NCI-H1694 (cell line): Measurements from ENCODE around the gene PCBD2.

Experiments
- DNase-seq: peaks from one replicate; lab custom pipeline; 2025; lab: John Stamatoyannopoulos, UW

The PCBD2 gene

GRCh38 chr5:135007749-135008363 lies 102.9 kb downstream of the PCBD2 start:
- no peak for DNase-seq

DNA sequence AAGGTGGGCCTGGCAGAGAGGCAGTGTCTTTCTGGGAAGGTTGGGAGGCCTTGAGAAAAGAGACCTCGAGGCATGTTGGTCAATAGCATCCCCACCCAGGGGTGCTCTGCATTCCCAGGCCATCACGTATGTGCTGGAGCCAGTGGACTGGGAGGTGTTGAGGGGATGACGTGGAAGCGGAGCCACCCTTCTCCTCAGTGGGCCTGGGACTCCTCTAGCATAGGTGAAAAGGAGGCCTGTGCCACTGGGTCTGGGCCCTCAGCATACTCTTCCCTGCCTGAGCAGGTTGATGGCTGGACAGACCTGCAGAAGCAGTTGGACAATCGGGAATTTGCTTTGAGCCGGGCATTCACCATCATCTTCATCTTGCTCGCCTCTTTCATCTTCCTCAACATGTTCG lies 103.6 kb downstream of the PCBD2 start:
- DNase-seq, result no peak

- no peak for DNase-seq
Observed at GRCh38 chr5:135008981-135009735, 104.2 kb downstream of the PCBD2 start.

DNA sequence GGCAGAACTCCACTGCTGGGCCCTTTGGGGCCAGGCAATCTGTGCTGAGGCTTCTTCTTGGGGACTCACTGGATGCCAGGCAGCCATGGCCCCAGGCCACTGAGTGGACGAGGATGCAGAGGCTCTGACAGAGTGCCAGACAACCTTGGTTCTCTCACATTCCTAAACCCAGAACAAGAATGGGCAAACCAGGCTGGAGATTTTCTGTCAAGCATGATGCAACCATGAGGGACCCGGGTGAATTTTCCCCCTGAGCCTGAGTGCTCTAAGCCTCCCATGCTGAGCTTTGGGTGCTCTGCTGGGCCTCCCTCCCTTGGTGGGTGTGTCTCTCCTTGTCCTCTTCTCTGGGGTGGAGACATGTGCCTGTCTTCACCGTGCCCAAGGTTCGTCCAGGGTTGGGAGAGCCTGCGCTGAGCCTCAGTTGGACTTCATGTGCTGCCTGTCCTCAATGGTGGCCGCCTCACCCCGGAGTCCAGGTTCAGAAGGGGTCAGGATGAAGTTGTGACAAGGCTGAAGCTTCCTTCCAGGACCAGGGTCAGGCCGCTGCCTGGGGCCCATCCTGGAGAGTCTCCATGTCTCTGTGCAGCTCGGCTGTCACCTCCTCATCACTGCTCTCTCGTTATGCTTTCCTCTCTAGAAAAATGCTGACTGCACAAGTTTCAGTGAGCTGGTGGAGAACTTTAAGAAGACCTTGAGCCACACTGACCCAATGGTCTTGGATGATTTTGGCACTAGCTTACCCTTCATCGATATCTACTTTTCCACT lies 105.0 kb downstream of the PCBD2 start:
- no peak for DNase-seq

DNA sequence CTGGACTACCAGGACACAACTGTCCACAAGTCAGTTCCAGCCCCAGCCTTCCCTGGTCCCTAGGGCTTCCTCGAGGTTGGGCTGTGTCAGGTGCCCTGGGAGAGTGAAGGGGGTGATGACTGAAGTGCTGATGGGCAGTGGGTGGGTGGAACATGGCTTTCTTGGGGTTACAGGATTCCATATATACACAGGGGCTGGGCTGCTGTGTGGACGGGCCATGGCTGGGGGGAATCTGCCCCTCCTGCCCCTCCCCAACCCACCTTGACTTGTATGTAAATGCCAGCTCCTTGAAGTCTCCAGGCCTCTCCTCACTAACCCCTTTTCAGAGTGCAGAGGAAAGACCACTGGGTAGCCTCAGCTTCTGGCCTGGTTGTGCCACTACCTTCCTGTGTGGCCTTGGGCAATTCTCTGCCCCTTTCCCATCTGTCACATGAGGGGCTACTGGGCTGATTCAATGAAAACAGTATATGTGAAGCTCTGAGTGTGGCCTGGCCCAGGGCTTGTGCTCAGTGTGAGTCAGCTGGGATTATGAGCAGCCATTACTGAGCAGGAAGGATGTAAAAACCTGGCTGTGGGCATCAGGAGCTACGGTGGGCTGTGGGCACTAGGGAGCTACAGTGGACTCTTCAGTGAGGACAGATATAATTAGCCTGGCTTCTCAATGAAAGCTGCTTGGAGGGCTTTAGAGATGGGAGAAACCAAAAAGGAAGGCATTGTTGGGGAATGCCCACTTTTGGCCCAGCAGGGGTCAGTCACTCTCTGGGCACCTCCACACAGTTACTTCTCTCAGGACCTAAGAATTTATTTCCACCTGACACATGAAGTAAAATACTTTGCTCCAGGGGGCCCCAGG lies 105.8 kb downstream of the PCBD2 start:
- DNase-seq, result no peak

- no peak for DNase-seq
Observed at GRCh38 chr5:135011355-135012032, 106.6 kb downstream of the PCBD2 start.

DNA sequence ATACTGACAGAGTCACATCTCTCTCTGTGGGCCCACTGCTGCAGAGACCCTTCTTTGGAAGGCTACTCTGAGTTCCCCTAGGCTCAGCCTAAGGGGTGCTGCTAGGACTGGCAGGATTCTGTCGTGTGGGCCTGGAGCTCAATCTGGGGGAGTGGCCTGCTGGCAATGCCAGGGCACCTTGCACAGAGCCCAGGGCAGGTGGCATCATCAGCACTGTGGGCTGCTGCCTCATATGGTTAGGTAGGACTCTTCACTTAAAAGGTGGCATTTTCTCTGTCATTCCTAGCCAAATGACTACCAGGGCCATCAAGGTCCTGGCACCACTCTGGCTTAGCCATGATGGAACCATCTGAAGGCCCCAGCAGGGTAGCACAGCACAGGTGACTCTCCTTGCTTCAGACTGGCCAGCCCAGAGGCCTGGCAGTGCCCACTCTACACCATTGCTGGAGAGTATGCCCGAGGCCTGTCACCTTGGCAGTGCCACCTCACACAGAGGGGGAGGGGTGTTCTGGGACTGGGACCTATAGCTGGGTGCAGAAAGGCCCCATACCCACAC lies 107.2 kb downstream of the PCBD2 start:
- DNase-seq, result no peak
